Liver (tissue), 9 donors: ENCODE measurements around the gene MAP3K21. TPM values are rescaled to one million over a fixed set of nuclear protein-coding genes. Genes with fewer than 3 reads are reported as not detected.

ENCODE experiments used
- DNase-seq: peaks from one replicate; pipeline ENCODE4 v3.0.0-alpha.2; 2017; ENCODE audit warnings: low spot score
- H3K27ac ChIP-seq, 2 donors: one replicate each; pipeline ENCODE4 v1.7.0; 2013; ENCODE audit warnings: inconsistent platforms in 2 of 2, low read length in 2 of 2, control low read depth in 1 of 2, low read depth in 1 of 2, mild to moderate bottlenecking in 1 of 2
- H3K27me3 ChIP-seq, 4 donors: one replicate each; pipeline versions ENCODE4 v1.6.1 to v1.7.0; 2013; ENCODE audit warnings: low read length in 3 of 4, inconsistent platforms in 1 of 4, mild to moderate bottlenecking in 1 of 4, moderate library complexity in 1 of 4; ENCODE audit not compliant: control insufficient read depth in 4 of 4, insufficient read depth in 4 of 4
- H3K36me3 ChIP-seq, 4 donors: one replicate each; pipeline versions ENCODE4 v1.6.1 to v1.7.0; 2013; ENCODE audit warnings: low read length in 3 of 4, mild to moderate bottlenecking in 3 of 4, low read depth in 1 of 4, moderate library complexity in 1 of 4; ENCODE audit not compliant: control insufficient read depth in 4 of 4, insufficient read depth in 3 of 4
- H3K4me1 ChIP-seq, 4 donors: one replicate each; pipeline versions ENCODE4 v1.6.1 to v1.7.0; 2013; ENCODE audit warnings: low read length in 3 of 4, mild to moderate bottlenecking in 3 of 4, moderate library complexity in 1 of 4; ENCODE audit not compliant: control insufficient read depth in 4 of 4, insufficient read depth in 4 of 4
- H3K4me3 ChIP-seq, 3 donors: one replicate each; pipeline versions ENCODE4 v1.6.1 to v1.7.0; 2013; ENCODE audit warnings: low read length in 3 of 3, control low read depth in 1 of 3, low read depth in 1 of 3, mild to moderate bottlenecking in 1 of 3
- H3K9ac ChIP-seq, 2 donors: one replicate each; pipeline ENCODE4 v1.7.0; 2013; ENCODE audit warnings: low read length in 2 of 2, mild to moderate bottlenecking in 2 of 2, moderate library complexity in 2 of 2, control low read depth in 1 of 2, low read depth in 1 of 2
- H3K9me3 ChIP-seq, 4 donors: one replicate each; pipeline versions ENCODE4 v1.6.1 to v1.7.0; 2013; ENCODE audit warnings: low read length in 3 of 4; ENCODE audit not compliant: control insufficient read depth in 4 of 4
- ATF3 ChIP-seq: IDR thresholded peaks from 2 replicates; pipeline ENCODE4 v1.6.1; 2016; ENCODE audit warnings: antibody characterized with exemption
- CTCF ChIP-seq: fragments of 150-350 bp; IDR thresholded peaks from 2 replicates; pipeline ENCODE4 v1.5.1; 2017; ENCODE audit warnings: improper control_type of control experiment, low read depth, low read length; ENCODE audit not compliant: missing input control
- EGR1 ChIP-seq, 2 donors: IDR thresholded peaks; 2 replicates each; pipeline ENCODE4 v1.6.1; 2016 to 2018; ENCODE audit warnings: antibody characterized with exemption in 2 of 2, low read depth in 2 of 2
- FOXA2 ChIP-seq: IDR thresholded peaks from 2 replicates; pipeline ENCODE4 v1.6.1; 2016; ENCODE audit warnings: antibody characterized with exemption
- GABPA ChIP-seq, 2 donors: IDR thresholded peaks in 1 of 2; conservative IDR thresholded peaks in 1 of 2; 2 replicates each; pipeline ENCODE4 v1.6.1; 2016; ENCODE audit warnings: antibody characterized with exemption in 2 of 2, mild to moderate bottlenecking in 1 of 2, moderate library complexity in 1 of 2
- HNF4A ChIP-seq, 2 donors: conservative IDR thresholded peaks; 2 replicates each; pipeline ENCODE4 v1.6.1; 2016; ENCODE audit warnings: antibody characterized with exemption in 2 of 2, mild to moderate bottlenecking in 2 of 2
- HNF4G ChIP-seq: IDR thresholded peaks from 2 replicates; pipeline ENCODE4 v1.6.1; 2016; ENCODE audit warnings: antibody characterized with exemption
- JUND ChIP-seq, 2 donors: IDR thresholded peaks; 2 replicates each; pipeline ENCODE4 v1.6.1; 2016; ENCODE audit warnings: antibody characterized with exemption in 2 of 2
- MAX ChIP-seq: IDR thresholded peaks from 2 replicates; pipeline ENCODE4 v1.6.1; 2016; ENCODE audit warnings: antibody characterized with exemption
- NR2F2 ChIP-seq: IDR thresholded peaks from 2 replicates; pipeline ENCODE4 v1.6.1; 2016; ENCODE audit warnings: antibody characterized with exemption
- RAD21 ChIP-seq, 2 donors: IDR thresholded peaks; 2 replicates each; pipeline ENCODE4 v1.6.1; 2016; ENCODE audit warnings: antibody characterized with exemption in 2 of 2, mild to moderate bottlenecking in 2 of 2
- REST ChIP-seq: IDR thresholded peaks from 2 replicates; pipeline ENCODE4 v1.6.1; 2016; ENCODE audit warnings: antibody characterized with exemption, mild to moderate bottlenecking
- RXRA ChIP-seq, 2 donors: IDR thresholded peaks; 2 replicates each; pipeline ENCODE4 v1.6.1; 2017 to 2018; ENCODE audit warnings: antibody characterized with exemption in 2 of 2, mild to moderate bottlenecking in 1 of 2
- SP1 ChIP-seq: IDR thresholded peaks from 2 replicates; pipeline ENCODE4 v1.6.1; 2018; ENCODE audit warnings: antibody characterized with exemption, mild to moderate bottlenecking
- TAF1 ChIP-seq: conservative IDR thresholded peaks from 2 replicates; pipeline ENCODE4 v1.6.1; 2016; ENCODE audit warnings: antibody characterized with exemption, mild to moderate bottlenecking
- YY1 ChIP-seq: IDR thresholded peaks from 2 replicates; pipeline ENCODE4 v1.6.1; 2016; ENCODE audit warnings: antibody characterized with exemption, mild to moderate bottlenecking
- ZBTB33 ChIP-seq: IDR thresholded peaks from 2 replicates; pipeline ENCODE4 v1.6.1; 2016; ENCODE audit warnings: antibody characterized with exemption
- WGBS: extraction: QIAGEN DNeasy Blood & Tissue Kit; methylation state at CpG from one replicate; pipeline ENCODE4 v1.1.7; 2013; 5-methylcytosine and 5-hydroxymethylcytosine counted together
- polyA plus RNA-seq, 2 donors: library from polyadenylated mRNA; stranded (reverse) in 1 of 2; unstranded in 1 of 2; fragments of 200-250 nt in 1 of 2; fragments of >200 nt in 1 of 2; fragmentation: Nextera tagmentation in 1 of 2; extraction: Ambion mirVana in 1 of 2; gene quantifications; one replicate each; pipeline versions ENCODE4 v1.2.1 to v1.2.3, GENCODE V29; 2013 to 2015
- total RNA-seq, 2 donors: library from RNA; depleted of rRNA; stranded (reverse); fragments of >200 nt; gene quantifications; one replicate each; pipeline ENCODE4 v1.2.3, GENCODE V29; 2014
- donor health status: healthy.
- donor health status: healthy.
- donor health status: healthy.
- donor health status: healthy.
- donor health status: healthy.

Gene MAP3K21
- total and polyA plus RNA-seq, 4 donors = 0.51 to 7.3 (median 1.6) TPM

GRCh38 chr1:233373226-233373625, 45.7 kb downstream of the MAP3K21 start (continued):
- TF ChIP-seq ATF3 = no peak

DNA sequence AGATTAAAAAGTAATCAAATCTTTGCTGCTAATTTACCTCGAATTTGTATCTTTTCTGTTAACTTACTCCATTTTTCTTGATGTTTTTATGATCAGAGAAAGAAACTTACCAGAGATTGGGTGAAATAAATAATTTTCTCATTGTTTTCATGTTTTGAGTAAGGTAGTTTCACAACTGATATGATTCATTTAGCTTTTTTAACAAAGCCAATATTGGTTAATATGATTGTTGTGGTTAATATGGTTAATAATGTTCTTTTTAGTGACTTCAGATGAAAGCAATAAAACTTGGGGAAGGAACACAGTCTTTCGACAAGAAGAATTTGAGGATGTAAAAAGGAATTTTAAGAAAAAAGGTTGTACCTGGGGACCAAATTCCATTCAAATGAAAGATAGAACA, 48.1 kb downstream of the MAP3K21 start:
- peaks cover 2 to 17% (median 7%) of the 10 kb centered on the region in 4 donors for H3K36me3 ChIP-seq
- H3K4me3 ChIP-seq = no peak overlapping the region
- H3K27me3 ChIP-seq = no peaks in the 10 kb centered on the region
- H3K9me3 ChIP-seq = no peaks in the 10 kb centered on the region
- DNase-seq = no peak
- no peaks in the 10 kb centered on the region for H3K4me1 ChIP-seq
- H3K9ac ChIP-seq = no peak overlapping the region
- TF ChIP-seq CTCF = no peak
- TF ChIP-seq MAX = no peak
- no peak for TF ChIP-seq HNF4G
- no peak for TF ChIP-seq RXRA (IDR thresholded peaks at IDR 0.05)
- TF ChIP-seq NR2F2 = no peak
- TF ChIP-seq YY1 = no peak
- no peak for TF ChIP-seq SP1
- no peak for TF ChIP-seq TAF1
- no peak for TF ChIP-seq GABPA (IDR thresholded peaks at IDR 0.05 in 1 of 2, conservative IDR thresholded peaks at IDR 0.05 in 1 of 2)
- TF ChIP-seq ZBTB33 = no peak
- TF ChIP-seq JUND (IDR thresholded peaks at IDR 0.05) = no peak
- no peak for TF ChIP-seq RAD21 (IDR thresholded peaks at IDR 0.05)
- no peak for TF ChIP-seq FOXA2
- no peak for TF ChIP-seq REST
- no peak for TF ChIP-seq HNF4A (conservative IDR thresholded peaks at IDR 0.05)
- TF ChIP-seq ATF3 = no peak
- TF ChIP-seq EGR1 (IDR thresholded peaks at IDR 0.05; ENCODE audit: low read depth in 2 of 2) = no peak
- no peak overlapping the region for H3K27ac ChIP-seq
- WGBS = 61% methylated on average over 2 of the region's 2 CpGs
